Panc1 (cell line): Measurements from ENCODE around the gene SYN1. TPM values are rescaled to one million over a fixed set of nuclear protein-coding genes. Genes with fewer than 3 reads are reported as not detected.

Source experiments
- ATAC-seq: fragments of 200-7000 bp; cut with Tn5 transposase; 2 replicates; pipeline ENCODE4 v1.9.1; 2020; ENCODE audit warnings: mild to moderate bottlenecking, moderate library complexity
- BruUV-seq: library from RNA; stranded (reverse); fragments of 400-500 nt; replicated peaks from 2 replicates; lab custom pipeline; 2021; lab: Mats Ljungman, UMichigan
- CTCF ChIA-PET: fragments of 300-600 bp; sonication (Branson Sonifier 250); formaldehyde crosslinking; loops from one replicate; lab custom pipeline; 2022; ENCODE audit warnings: antibody characterized with exemption; lab: Charles Lee
- POLR2A ChIA-PET: fragments of 300-600 bp; sonication (Branson Sonifier 250); formaldehyde crosslinking; loops from one replicate; lab custom pipeline; 2022; ENCODE audit warnings: antibody characterized with exemption; lab: Charles Lee
- DNase-seq: peaks from one replicate; pipeline ENCODE4 v3.0.0-alpha.2; 2010; ENCODE audit warnings: low read depth, low spot score
- H3K27ac ChIP-seq: 2 replicates; pipeline ENCODE4 v1.5.1; 2011; ENCODE audit warnings: mild to moderate bottlenecking, low read length, inconsistent platforms
- H3K27me3 ChIP-seq: fragments of 200-500 bp; sonication (Bioruptor generic); 2 replicates; pipeline ENCODE4 v1.6.0; 2014; ENCODE audit warnings: low read length, inconsistent platforms; ENCODE audit not compliant: control insufficient read depth, insufficient read depth
- H3K36me3 ChIP-seq: fragments of 200-500 bp; sonication (Bioruptor generic); 2 replicates; pipeline ENCODE4 v1.5.1; 2014; ENCODE audit warnings: inconsistent platforms, mild to moderate bottlenecking, low read length, moderate library complexity; ENCODE audit not compliant: control insufficient read depth, insufficient read depth
- H3K4me1 ChIP-seq: 2 replicates; pipeline ENCODE4 v1.5.1; 2011; ENCODE audit warnings: inconsistent platforms, mild to moderate bottlenecking, low read length, moderate library complexity; ENCODE audit not compliant: control insufficient read depth, insufficient read depth
- H3K4me3 ChIP-seq, 2 experiments: 2 replicates each; pipeline ENCODE4 v1.5.1; 2011 to 2012; ENCODE audit warnings: low read depth in 2 of 2, low read length in 2 of 2, mild to moderate bottlenecking in 2 of 2, inconsistent platforms in 1 of 2, moderate library complexity in 1 of 2
- H3K9me3 ChIP-seq: fragments of 200-500 bp; sonication (Bioruptor generic); 2 replicates; pipeline ENCODE4 v1.5.1; 2014; ENCODE audit warnings: low read depth, mild to moderate bottlenecking, inconsistent platforms, low read length, moderate library complexity; ENCODE audit not compliant: control insufficient read depth, insufficient read depth
- POLR2AphosphoS5 ChIP-seq: IDR thresholded peaks from 2 replicates; pipeline ENCODE4 v1.6.1; 2012; ENCODE audit warnings: mild to moderate bottlenecking, low read depth, low read length, moderate library complexity
- SIN3A ChIP-seq: IDR thresholded peaks from 2 replicates; pipeline ENCODE4 v1.6.1; 2012; ENCODE audit warnings: low read depth, mild to moderate bottlenecking, low read length, moderate library complexity, borderline replicate concordance; ENCODE audit not compliant: insufficient read depth
- TCF7L2 ChIP-seq: IDR thresholded peaks from 2 replicates; pipeline ENCODE4 v1.6.1; 2011; ENCODE audit warnings: mild to moderate bottlenecking, low read depth, low read length, inconsistent platforms
- in situ Hi-C: cut with HindIII; loops from 2 replicates; pipeline ENCODE4 v1.10.0; 2016; ENCODE audit warnings: low sequenced_read_pairs, low pct_unique_long_range_greater_than_20kb
- intact Hi-C: fragments of 100-400 bp; cut with micrococcal nuclease; formaldehyde crosslinking; loops from one replicate; pipeline ENCODE4 v1.10.0; 2022; ENCODE audit not compliant: unreplicated experiment
- total RNA-seq: library from RNA; stranded (reverse); gene quantifications from one replicate; pipeline ENCODE4 v1.2.1, GENCODE V29; 2021; ENCODE audit not compliant: unreplicated experiment
- TF ChIP-seq, protein P1 (sequence below): fragments of 450-650 bp; IDR thresholded peaks from 2 replicates; pipeline ENCODE4 v1.5.1; 2017; ENCODE audit warnings: mild to moderate bottlenecking
- TF ChIP-seq, protein P2 (sequence below), 2 experiments: IDR thresholded peaks; 2 replicates each; pipeline ENCODE4 v1.6.1; 2011 to 2012; ENCODE audit warnings: low read depth in 2 of 2, control low read depth in 1 of 2, low read length in 1 of 2, mild to moderate bottlenecking in 1 of 2, moderate library complexity in 1 of 2; ENCODE audit not compliant: insufficient read depth in 1 of 2

The SYN1 gene
- total RNA-seq, 1 experiment from 2014 or later = 1.0 TPM

DNA sequence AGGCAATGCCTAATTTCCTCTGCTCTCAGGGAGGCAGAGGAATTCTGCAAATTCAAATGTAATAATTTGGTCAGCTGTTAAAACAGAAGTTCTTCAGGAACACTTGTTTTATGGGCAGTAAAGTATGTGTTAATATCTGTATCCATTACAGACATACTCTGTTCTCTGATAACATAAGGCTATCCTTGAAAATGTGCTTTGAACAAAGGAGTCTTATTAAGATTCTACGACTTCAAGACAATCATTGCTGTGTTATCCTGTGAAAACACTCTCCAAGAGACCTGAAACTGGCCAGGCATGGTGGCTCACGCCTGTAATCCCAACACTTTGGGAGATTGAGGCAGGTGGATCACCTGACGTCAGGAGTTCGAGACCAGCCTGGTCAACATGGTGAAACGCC, 12.0 kb upstream of the SYN1 start:
- Histone ChIP-seq H3K36me3 (no peaks in the 10 kb centered on the region), H3K4me3 (no peak overlapping the region), H3K27me3 (no peaks in the 10 kb centered on the region), H3K4me1 (no peaks in the 10 kb centered on the region; the same call in 1 of the 2 replicates), H3K27ac (no peak overlapping the region), H3K9me3 (no peaks in the 10 kb centered on the region)
- BruUV-seq = no TSS peak
- TF ChIP-seq SIN3A (no peak), TCF7L2 (no peak), POLR2AphosphoS5 (no peak)
- TF ChIP-seq, protein P1, sequence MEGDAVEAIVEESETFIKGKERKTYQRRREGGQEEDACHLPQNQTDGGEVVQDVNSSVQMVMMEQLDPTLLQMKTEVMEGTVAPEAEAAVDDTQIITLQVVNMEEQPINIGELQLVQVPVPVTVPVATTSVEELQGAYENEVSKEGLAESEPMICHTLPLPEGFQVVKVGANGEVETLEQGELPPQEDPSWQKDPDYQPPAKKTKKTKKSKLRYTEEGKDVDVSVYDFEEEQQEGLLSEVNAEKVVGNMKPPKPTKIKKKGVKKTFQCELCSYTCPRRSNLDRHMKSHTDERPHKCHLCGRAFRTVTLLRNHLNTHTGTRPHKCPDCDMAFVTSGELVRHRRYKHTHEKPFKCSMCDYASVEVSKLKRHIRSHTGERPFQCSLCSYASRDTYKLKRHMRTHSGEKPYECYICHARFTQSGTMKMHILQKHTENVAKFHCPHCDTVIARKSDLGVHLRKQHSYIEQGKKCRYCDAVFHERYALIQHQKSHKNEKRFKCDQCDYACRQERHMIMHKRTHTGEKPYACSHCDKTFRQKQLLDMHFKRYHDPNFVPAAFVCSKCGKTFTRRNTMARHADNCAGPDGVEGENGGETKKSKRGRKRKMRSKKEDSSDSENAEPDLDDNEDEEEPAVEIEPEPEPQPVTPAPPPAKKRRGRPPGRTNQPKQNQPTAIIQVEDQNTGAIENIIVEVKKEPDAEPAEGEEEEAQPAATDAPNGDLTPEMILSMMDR = no peak
- TF ChIP-seq, protein P2, sequence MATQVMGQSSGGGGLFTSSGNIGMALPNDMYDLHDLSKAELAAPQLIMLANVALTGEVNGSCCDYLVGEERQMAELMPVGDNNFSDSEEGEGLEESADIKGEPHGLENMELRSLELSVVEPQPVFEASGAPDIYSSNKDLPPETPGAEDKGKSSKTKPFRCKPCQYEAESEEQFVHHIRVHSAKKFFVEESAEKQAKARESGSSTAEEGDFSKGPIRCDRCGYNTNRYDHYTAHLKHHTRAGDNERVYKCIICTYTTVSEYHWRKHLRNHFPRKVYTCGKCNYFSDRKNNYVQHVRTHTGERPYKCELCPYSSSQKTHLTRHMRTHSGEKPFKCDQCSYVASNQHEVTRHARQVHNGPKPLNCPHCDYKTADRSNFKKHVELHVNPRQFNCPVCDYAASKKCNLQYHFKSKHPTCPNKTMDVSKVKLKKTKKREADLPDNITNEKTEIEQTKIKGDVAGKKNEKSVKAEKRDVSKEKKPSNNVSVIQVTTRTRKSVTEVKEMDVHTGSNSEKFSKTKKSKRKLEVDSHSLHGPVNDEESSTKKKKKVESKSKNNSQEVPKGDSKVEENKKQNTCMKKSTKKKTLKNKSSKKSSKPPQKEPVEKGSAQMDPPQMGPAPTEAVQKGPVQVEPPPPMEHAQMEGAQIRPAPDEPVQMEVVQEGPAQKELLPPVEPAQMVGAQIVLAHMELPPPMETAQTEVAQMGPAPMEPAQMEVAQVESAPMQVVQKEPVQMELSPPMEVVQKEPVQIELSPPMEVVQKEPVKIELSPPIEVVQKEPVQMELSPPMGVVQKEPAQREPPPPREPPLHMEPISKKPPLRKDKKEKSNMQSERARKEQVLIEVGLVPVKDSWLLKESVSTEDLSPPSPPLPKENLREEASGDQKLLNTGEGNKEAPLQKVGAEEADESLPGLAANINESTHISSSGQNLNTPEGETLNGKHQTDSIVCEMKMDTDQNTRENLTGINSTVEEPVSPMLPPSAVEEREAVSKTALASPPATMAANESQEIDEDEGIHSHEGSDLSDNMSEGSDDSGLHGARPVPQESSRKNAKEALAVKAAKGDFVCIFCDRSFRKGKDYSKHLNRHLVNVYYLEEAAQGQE (IDR thresholded peaks at IDR 0.05; ENCODE audit: insufficient read depth in 1 of 2, low read depth in 2 of 2, low read length in 1 of 2) = no peak
- DNase-seq (no peak), ATAC-seq (no peak)
- in situ Hi-C loops (no loop called here), intact Hi-C loops (no loop called here)
- ChIA-PET POLR2A (no interaction called here), CTCF (no interaction called here)

DNA sequence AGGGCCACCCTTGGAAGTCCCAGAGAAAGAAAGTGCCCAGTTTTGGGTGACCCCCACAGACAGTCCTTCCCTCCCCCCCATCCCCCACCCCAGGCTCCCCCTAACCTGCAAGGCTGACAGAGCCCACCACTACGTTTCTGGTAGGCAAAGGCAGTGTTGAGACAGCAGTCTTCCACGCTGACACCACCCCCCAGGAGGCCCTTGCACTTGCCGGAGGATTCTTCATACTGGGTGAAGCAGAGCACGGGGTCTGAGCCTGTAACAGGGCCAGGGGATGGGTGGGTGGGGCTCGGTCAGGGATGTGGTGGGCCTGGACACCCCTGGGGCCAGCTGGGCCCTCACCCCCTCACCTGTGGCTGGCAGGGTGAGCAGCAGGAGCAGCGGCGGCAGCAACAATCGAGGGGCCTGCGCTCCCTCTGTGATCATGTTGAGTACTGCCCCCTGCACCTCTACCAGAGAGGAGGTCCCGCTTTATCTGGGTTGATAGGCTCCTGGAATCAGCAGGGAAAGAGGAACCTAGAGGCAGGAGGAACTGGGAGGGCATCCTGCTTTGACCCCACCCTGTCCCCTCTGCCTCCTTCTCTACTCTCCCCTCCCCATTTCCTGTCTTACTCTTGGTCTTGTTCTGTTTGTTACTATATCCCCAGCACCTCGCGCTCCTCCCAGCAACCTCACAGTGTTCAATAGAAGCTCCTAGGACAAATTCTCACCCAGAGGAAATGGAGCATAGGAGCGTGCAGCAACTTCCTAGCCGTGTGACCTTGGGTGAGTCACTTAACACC, 10.0 kb upstream of the SYN1 start, which contains the start of gene CFP:
TSS of gene CFP (minus strand) at position 512 of the 782 bp plus-strand sequence. CDS start at position 426, 86 bp downstream.
- BruUV-seq = no TSS peak
- no peaks in the 10 kb centered on the region for H3K36me3 ChIP-seq
- intact Hi-C loops (no loop called here), in situ Hi-C loops (no loop called here)
- no peak within 1 kb of the TSS for H3K27ac ChIP-seq
- no peak within 1 kb of the TSS for H3K4me3 ChIP-seq
- CTCF ChIA-PET = no interaction called here
- TF ChIP-seq POLR2AphosphoS5 = no peak
- TF ChIP-seq, protein P1 = no peak
- no peak for TF ChIP-seq SIN3A
- TF ChIP-seq, protein P2 (IDR thresholded peaks at IDR 0.05; ENCODE audit: insufficient read depth in 1 of 2, low read depth in 2 of 2, low read length in 1 of 2) = no peak
- no peak for TF ChIP-seq TCF7L2
- ATAC-seq (no peak), DNase-seq (no peak)
- POLR2A ChIA-PET = no interaction called here
- no peaks in the 10 kb centered on the region; the same call in 1 of the 2 replicates for H3K4me1 ChIP-seq
- no peaks in the 10 kb centered on the region for H3K27me3 ChIP-seq
- H3K9me3 ChIP-seq = no peaks in the 10 kb centered on the region
